T-helper 1 cell treated with Interleukin-12 subunit alpha and Interleukin-12 subunit beta and Interleukin-4 antibody, amounts not matched to agents 30 μg/mL and 1 μg/mL, for 36 hours (primary cell): ENCODE measurements around the gene ADIPOR1.
"Not testable (repeated sequence)": the region's sequence is repeated elsewhere in the genome, so short reads cannot be mapped to it uniquely, and the experiment has no call there.

Experiments used
- H3K27ac Mint-ChIP-seq: one replicate; pipeline ENCODE4 v1.8.0; 2021; ENCODE audit warnings: mild to moderate bottlenecking, mixed read lengths
- H3K27me3 Mint-ChIP-seq: one replicate; pipeline ENCODE4 v1.8.0; 2021; ENCODE audit warnings: low read depth, mixed read lengths
- H3K36me3 Mint-ChIP-seq: one replicate; pipeline ENCODE4 v1.8.0; 2021; ENCODE audit warnings: low read depth, mixed read lengths
- H3K4me1 Mint-ChIP-seq: one replicate; pipeline ENCODE4 v1.8.0; 2021; ENCODE audit warnings: low read depth, mixed read lengths
- H3K4me3 Mint-ChIP-seq: one replicate; pipeline ENCODE4 v1.8.0; 2021; ENCODE audit warnings: mild to moderate bottlenecking, moderate library complexity, mixed read lengths
- H3K9me3 Mint-ChIP-seq: one replicate; pipeline ENCODE4 v1.8.0; 2021; ENCODE audit warnings: mixed read lengths

The ADIPOR1 gene

GRCh38 chr1:202957733-202958543, at the start of gene ADIPOR1:
TSS of gene ADIPOR1 (minus strand) at chr1:202958312. CDS start at chr1:202951070, 7,242 bp downstream.
- H3K4me3 Mint-ChIP-seq, result peak within 1 kb of the TSS; percentile 87
- H3K27me3 Mint-ChIP-seq, result no peaks in the 10 kb centered on the region
- peaks cover 30% of the 10 kb centered on the region for H3K4me1 Mint-ChIP-seq
- H3K36me3 Mint-ChIP-seq, result peaks cover 11% of the 10 kb centered on the region
- H3K27ac Mint-ChIP-seq, result peak within 1 kb of the TSS; percentile 83
- no peaks in the 10 kb centered on the region for H3K9me3 Mint-ChIP-seq

DNA sequence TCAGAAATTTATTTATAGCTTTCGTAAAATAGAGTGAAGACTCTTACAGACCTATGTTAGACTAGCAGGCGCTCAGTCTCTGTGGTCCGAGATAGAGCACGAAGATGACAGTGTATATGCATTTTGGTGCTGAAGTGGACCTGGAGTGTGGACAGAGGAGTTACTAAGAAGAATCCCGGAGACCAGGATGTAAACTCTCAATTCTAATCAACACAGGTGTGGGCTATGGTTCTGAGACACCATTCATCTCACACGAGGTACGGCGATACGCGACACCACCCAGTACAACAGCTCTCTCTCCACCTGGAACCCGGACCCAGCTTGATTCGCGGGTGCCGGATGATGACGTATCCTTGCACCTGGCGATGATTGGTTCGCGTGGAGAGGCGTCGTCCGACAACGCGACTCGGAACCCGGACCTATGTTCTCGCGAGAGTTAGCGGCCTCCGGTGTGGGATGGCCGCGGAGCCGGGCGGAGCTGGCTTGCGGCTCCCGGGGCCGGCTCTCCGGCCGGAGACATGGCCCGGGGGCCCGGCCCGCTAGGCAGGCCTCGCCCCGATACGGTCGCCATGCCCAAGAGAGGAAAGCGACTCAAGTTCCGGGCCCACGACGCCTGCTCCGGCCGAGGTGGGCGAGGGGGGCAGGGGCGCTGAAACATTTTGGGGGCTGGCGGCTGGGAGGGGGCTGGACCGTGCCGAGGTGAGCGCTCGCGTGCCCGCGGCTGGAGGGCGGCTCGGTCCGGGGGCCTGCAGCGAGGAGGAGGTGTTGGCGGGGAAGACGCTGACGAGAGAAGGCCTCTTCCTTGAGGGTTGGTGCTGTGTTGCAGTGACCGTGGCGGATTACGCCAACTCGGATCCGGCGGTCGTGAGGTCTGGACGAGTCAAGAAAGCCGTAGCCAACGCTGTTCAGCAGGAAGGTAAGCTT, 49.1 kb upstream of the ADIPOR1 start, which contains the start of gene TMEM183A:
TSS of gene TMEM183A (plus strand) at position 427 of the 924 bp plus-strand sequence. CDS start at position 519, 92 bp downstream.
- H3K9me3 Mint-ChIP-seq, result no peaks in the 10 kb centered on the region
- H3K27ac Mint-ChIP-seq, result peak within 1 kb of the TSS; percentile 96
- peak within 1 kb of the TSS; percentile 95 for H3K4me3 Mint-ChIP-seq
- no peaks in the 10 kb centered on the region for H3K27me3 Mint-ChIP-seq
- H3K36me3 Mint-ChIP-seq, result peaks cover 15% of the 10 kb centered on the region
- H3K4me1 Mint-ChIP-seq, result peaks cover 26% of the 10 kb centered on the region

DNA sequence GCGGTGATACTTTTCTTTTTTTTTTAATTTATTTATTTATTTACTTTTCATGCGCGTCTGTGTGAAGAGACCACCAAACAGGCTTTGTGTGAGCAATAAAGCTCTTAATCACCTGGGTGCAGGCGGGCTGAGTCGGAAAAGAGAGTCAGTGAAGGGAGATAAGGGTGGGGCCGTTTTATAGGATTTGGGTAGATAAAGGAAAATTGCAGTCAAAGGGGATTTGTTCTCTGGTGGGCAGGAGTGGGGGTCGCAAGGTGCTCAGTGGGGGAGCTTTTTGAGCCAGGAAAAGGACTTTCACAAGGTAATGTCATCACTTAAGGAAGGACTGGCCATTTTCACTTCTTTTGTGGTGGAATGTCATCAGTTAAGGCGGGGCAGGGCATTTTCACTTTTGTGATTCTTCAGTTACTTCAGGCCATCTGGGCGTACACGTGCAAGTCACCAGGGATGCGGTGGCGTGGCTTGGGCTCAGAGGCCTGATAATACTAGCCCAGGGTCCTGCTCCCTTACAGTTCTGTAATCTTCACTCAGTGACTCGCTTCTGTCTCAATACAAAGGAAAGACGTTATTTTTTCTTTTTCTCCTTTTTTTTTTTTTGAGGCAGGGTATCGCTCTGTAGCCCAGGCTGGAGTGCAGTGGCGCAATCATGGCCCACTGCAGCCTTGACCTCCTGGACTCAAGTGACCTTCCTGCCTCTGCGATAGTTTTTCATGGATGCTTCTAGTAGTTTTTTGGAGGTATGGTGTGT, 47.5 kb upstream of the ADIPOR1 start:
- H3K27me3 Mint-ChIP-seq, H3K9me3 Mint-ChIP-seq, H3K36me3 Mint-ChIP-seq: not testable (repeated sequence)
- peaks cover 26% of the 10 kb centered on the region for H3K4me1 Mint-ChIP-seq
- H3K4me3 Mint-ChIP-seq, result peak overlapping the region; percentile 95
- H3K27ac Mint-ChIP-seq, result peak overlapping the region; percentile 96

DNA sequence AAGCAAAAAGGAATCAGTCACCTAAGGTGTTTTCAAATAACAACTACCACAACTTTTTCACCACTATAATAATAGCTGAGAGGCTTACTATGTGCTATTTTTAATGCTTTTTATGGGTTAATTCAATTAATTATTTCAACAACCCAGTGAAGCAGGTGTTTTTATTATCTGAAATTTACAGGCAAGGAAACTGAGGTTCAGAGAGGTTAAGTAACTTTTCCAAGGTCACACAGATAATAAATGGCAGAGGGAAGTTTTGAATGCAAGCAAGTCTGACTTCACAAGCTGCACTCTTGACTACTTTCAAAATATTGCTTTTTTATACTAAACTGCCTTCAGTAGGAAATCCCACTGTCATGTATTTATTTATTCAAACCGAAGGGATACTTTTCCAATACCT, 44.8 kb upstream of the ADIPOR1 start:
- peaks cover 10% of the 10 kb centered on the region for H3K27me3 Mint-ChIP-seq
- H3K36me3 Mint-ChIP-seq, result no peaks in the 10 kb centered on the region
- no peak overlapping the region for H3K27ac Mint-ChIP-seq
- no peak overlapping the region for H3K4me3 Mint-ChIP-seq
- no peaks in the 10 kb centered on the region for H3K9me3 Mint-ChIP-seq
- peaks cover 26% of the 10 kb centered on the region for H3K4me1 Mint-ChIP-seq

- peaks cover 21% of the 10 kb centered on the region for H3K4me1 Mint-ChIP-seq
- H3K4me3 Mint-ChIP-seq, result no peak overlapping the region
- no peak overlapping the region for H3K27ac Mint-ChIP-seq
- H3K36me3 Mint-ChIP-seq, result no peaks in the 10 kb centered on the region
- peaks cover 18% of the 10 kb centered on the region for H3K27me3 Mint-ChIP-seq
- H3K9me3 Mint-ChIP-seq, result no peaks in the 10 kb centered on the region
Observed at GRCh38 chr1:203001986-203002385, 43.9 kb upstream of the ADIPOR1 start.

GRCh38 chr1:203000217-203000944, 42.3 kb upstream of the ADIPOR1 start:
- Mint-ChIP-seq H3K27me3 (peaks cover 34% of the 10 kb centered on the region), H3K9me3 (no peaks in the 10 kb centered on the region), H3K36me3 (no peaks in the 10 kb centered on the region), H3K4me3 (no peak overlapping the region), H3K4me1 (peaks cover 12% of the 10 kb centered on the region), H3K27ac (no peak overlapping the region)

DNA sequence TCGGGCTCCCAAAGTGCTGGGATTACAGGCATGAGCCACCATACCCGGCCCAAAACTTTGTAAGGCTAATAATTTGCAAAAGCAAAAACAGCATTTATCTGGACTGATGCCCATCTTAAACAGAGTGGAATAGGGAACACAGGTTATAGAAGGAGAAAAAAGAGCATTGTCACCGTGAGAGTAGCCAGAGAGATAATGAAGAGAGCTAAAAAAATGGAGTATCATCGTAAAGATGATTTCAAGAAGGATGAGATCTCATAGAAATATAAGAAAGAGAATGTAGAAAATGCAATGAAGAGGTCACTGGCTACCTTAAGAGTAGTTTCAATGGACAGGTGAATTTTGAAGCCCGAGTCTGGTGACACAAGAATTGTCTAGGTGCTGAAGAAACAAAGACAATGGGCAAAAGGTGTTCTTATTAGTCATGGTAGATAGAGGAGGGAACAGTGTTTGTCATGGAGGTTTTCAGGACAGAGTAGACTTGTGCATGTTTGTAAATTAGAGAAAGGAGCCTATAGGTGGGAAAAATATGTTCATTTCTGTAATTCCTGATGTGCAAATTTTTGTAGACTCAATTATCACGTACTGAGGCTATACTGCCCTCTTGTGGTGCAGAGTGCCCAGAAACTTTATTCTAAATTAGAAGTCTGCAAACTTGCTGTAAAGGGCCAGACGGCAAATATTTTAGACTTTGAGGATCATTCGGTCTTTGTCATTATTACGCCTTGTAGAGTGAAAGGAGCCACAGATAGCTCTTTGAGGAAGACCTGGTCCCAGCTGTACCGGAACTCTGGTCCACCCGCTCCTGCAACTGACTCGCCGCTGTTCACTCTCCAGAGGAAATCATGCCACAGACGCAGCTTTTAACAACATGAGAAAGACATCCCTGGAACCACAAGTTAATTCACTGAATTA, 41.0 kb upstream of the ADIPOR1 start:
- Mint-ChIP-seq H3K27ac (peak overlapping the region; percentile 28), H3K4me3 (peak overlapping the region; percentile 33), H3K36me3 (no peaks in the 10 kb centered on the region), H3K9me3 (no peaks in the 10 kb centered on the region), H3K27me3 (peaks cover 46% of the 10 kb centered on the region), H3K4me1 (peaks cover 10% of the 10 kb centered on the region)

DNA sequence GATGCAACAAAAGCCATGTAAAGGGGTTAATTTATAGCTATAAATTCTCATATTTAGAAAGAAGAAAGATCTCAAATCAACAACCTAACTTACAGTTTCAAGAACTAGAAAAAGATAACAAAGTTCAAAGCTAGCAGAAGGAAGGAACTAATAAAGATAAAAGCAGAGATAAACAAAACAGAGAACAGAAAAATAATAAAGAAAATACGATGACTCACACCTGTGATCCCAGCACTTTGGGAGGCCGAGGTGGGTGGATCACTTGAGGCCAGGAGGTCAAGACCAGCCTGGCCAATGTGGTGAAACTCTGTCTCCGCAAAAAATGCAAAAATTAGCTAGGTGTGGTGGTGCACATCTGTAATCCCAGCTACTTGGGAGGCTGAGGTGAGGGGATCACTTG, 36.6 kb upstream of the ADIPOR1 start:
- Mint-ChIP-seq H3K4me3 (no peak overlapping the region), H3K27ac (no peak overlapping the region), H3K36me3 (no peaks in the 10 kb centered on the region), H3K9me3 (no peaks in the 10 kb centered on the region), H3K4me1 (peaks cover 7% of the 10 kb centered on the region), H3K27me3 (peaks cover 82% of the 10 kb centered on the region)

DNA sequence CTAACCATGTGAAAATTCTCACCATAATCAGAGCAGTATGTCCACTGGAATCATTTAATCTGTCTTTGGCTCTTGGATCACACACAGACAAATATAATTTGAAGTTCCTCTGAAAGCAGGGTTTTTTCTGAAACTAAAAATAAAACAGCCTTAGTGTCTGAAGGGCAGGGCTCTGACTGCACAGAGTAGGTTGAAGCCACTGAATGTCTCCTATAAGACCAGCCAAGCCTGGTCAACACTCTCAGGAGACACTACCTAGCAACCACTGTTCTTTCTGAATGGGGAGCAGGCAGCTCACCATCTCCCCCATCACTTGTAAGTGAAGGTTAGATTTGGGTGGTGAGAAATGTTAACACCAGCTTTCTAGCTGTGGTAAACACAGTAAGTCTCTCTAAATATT, 33.0 kb upstream of the ADIPOR1 start:
- no peak overlapping the region for H3K4me3 Mint-ChIP-seq
- peaks cover 67% of the 10 kb centered on the region for H3K27me3 Mint-ChIP-seq
- H3K27ac Mint-ChIP-seq, result no peak overlapping the region
- no peaks in the 10 kb centered on the region for H3K9me3 Mint-ChIP-seq
- no peaks in the 10 kb centered on the region for H3K4me1 Mint-ChIP-seq
- H3K36me3 Mint-ChIP-seq, result no peaks in the 10 kb centered on the region

DNA sequence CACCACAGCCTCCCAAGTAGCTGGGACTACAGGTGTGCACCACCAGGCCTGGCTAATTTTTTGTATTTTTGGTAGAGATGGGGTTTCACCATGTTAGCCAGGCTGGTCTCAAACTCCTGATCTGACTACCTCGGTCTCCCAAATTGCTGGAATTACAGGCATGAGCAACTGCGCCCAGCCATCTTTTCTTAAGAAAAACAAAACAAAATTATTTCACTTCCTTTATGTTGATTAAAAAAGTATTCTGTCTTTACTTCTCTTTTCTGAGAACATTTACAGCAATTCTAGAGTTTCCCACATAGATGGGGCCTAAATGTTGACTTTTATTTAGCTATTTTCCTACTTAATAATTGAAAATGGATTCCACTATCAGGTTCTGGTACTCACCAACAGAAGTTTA, 31.8 kb upstream of the ADIPOR1 start:
- Mint-ChIP-seq H3K4me3 (no peak overlapping the region), H3K27ac (no peak overlapping the region), H3K4me1 (no peaks in the 10 kb centered on the region), H3K9me3 (no peaks in the 10 kb centered on the region), H3K27me3 (peaks cover 55% of the 10 kb centered on the region), H3K36me3 (no peaks in the 10 kb centered on the region)

- no peaks in the 10 kb centered on the region for H3K36me3 Mint-ChIP-seq
- H3K4me3 Mint-ChIP-seq, result no peak overlapping the region
- no peaks in the 10 kb centered on the region for H3K4me1 Mint-ChIP-seq
- peaks cover 40% of the 10 kb centered on the region for H3K27me3 Mint-ChIP-seq
- no peaks in the 10 kb centered on the region for H3K9me3 Mint-ChIP-seq
- H3K27ac Mint-ChIP-seq, result no peak overlapping the region
Observed at GRCh38 chr1:202987922-202988583, 29.9 kb upstream of the ADIPOR1 start.

GRCh38 chr1:202987255-202987654, 29.1 kb upstream of the ADIPOR1 start:
- H3K36me3 Mint-ChIP-seq, result no peaks in the 10 kb centered on the region
- no peak overlapping the region for H3K27ac Mint-ChIP-seq
- H3K9me3 Mint-ChIP-seq, result no peaks in the 10 kb centered on the region
- H3K27me3 Mint-ChIP-seq, result peaks cover 32% of the 10 kb centered on the region
- no peak overlapping the region for H3K4me3 Mint-ChIP-seq
- H3K4me1 Mint-ChIP-seq, result no peaks in the 10 kb centered on the region
